DMS 273 (cell line): ENCODE measurements around the gene SGMS1.
"Not testable (repeated sequence)": the region's sequence is repeated elsewhere in the genome, so short reads cannot be mapped to it uniquely, and the experiment has no call there.

Experiments used
- DNase-seq: peaks from one replicate; lab custom pipeline; 2025; ENCODE audit not compliant: unreplicated experiment; lab: John Stamatoyannopoulos, UW

The SGMS1 gene

GRCh38 chr10:50355693-50356480, 267.9 kb downstream of the SGMS1 start:
- DNase-seq = not testable (repeated sequence)

DNA sequence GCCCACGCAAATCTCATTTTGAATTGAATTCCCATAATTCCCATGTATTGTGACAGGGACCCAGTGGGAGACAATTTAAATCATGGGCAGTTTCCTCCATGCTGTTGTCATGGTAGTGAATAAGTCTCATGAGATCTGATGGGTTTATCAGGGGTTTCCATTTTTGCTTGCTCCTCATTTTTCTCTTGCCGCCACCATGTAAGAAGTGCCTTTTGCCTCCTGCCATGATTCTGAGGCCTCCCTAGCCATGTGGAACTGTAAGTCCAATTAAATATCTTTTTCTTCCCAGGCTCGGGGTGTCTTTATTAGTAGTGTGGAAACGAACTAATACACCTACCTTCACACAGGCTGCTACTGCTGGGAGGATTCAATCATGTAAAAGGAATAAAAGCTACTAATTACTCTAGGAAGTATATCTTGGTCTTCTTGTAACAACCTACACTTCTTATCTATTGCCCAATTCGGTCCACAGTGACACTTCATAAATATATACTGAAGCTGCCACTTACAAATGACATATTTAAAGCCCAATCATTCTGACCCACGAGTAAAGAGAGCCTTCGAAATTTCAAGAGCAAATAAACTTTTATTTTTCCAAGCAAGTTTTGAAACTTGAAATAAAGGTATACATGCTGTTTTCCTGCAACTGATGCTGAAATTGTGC, 272.1 kb downstream of the SGMS1 start:
- no peak for DNase-seq

GRCh38 chr10:50350366-50350765, 273.4 kb downstream of the SGMS1 start:
- DNase-seq = no peak

- DNase-seq = no peak
Observed at GRCh38 chr10:50349554-50349953, 274.2 kb downstream of the SGMS1 start.

GRCh38 chr10:50347394-50347802, 276.4 kb downstream of the SGMS1 start:
- DNase-seq = no peak

DNA sequence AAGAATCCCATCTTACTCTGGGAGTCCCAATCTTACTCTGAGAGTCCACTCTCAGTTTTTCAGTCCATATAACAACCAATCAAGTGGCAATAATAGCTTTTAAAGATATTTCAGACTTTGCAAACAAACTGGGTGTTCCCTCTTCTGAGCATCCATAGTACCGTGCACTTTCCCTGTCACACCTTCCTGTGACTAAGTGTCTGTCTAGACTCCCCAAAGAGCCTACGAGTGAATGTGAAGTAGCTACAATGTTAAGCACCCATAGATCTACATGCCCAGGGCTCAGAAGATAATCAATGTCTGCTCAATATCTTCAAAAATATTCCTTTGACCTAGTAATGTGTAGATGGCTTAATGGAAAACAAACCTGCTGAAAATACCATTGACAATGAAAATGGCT, 276.8 kb downstream of the SGMS1 start:
- DNase-seq = no peak

DNA sequence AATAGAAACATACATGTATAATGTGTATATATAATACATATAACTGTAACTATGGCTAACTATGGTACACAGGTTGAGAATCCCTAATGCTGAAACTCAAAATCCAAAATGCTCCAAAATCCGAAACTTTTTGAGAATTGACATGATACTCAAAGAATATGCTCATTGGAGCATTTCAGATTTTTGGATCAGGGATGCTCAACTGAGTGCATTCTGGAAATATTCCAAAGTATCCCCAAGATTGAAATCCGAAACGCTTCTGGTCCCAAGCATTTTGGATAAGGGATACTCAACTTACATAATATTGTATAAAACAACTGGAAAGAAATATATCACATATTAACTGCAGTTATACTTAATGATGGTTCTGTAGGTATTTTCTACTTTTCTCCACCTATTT, 278.2 kb downstream of the SGMS1 start:
- no peak for DNase-seq

DNA sequence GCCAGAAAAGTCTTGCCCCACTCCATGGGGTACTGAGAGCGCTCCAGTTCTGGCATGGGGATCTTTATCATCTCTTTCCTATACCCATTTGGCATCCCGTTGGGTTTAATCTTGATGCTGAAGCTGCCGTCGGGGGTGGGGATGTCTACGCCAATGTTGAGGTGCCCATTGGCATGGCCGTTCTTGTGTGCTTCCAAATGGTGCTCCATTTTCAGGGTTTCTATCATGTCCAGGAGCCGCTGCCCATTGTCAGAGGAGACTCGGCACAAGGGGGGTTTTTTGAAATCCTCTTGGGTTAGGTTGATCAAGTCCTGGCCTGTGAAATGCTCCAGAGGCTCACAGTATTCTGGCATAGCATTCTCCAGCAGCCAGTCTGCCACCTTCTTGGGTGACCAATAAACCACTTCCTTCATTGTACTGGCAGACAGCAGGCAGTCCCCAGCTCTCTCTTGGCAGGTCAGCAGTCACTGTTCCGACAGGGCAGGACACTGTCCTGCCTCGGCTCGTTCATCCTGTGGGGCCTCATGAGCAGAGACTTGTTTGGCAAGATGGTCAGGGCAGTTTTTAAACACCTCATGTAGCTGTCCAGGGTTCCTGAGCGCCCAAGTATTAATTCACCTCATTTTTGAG, 279.9 kb downstream of the SGMS1 start:
- no peak for DNase-seq

- no peak for DNase-seq
Observed at GRCh38 chr10:50341987-50342386, 281.8 kb downstream of the SGMS1 start.

DNA sequence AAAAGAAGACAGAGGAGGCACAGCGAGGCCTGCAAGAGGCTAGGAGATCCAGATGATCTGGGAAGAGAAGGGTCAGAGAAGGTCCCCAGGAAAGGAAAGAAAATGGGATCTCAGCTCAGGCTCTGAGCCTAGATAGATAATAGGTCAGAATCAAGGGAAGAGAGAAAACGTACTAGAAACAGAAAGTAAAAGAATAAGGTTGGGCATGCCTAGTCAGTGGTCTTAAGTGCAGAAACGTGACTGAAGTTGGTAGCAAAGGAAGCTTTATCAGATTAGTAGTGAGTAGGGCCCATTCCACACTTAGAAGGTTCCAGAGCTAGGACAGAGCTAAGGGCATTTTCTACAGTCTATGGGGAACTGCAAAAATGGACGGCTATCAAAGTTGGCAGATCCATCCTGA, 287.6 kb downstream of the SGMS1 start:
- DNase-seq = no peak

DNA sequence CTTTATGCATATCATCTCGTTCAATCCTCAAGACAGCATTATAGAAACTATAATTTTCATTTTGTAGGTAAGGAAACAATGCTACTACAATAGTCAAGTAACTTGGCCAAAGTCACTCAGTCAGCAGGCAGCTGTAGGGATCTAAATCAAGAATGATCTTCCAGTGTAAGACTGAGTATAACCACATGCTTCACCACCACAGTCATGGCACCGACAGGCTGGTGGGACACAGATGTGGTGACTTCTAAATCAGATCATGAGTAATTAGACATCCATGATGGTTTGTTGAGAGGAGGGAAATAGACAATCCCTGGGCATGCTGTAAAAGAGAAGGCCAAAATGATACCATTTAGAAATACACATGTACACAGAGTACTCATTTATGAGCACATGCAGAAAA, 288.4 kb downstream of the SGMS1 start:
- DNase-seq = no peak

GRCh38 chr10:50334273-50334672, 289.5 kb downstream of the SGMS1 start:
- no peak for DNase-seq

DNA sequence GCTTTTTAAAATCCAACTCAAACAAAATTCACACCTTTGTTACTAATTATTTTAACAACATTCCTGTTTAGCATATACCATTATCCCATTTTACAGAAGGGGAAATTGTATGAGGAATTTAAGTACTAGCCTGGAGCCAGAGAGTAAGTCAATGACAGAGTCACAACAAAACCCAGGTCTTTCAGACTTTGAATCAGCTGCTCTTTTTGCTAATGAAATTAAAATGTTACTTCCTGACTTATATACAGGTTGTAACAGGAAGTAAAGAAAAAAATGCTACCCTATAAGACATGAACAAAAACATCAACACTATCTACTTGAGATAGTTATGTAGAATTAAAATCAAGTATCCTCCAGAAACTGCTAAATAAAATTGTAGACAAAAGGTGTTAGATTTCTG, 289.9 kb downstream of the SGMS1 start:
- DNase-seq = no peak

DNA sequence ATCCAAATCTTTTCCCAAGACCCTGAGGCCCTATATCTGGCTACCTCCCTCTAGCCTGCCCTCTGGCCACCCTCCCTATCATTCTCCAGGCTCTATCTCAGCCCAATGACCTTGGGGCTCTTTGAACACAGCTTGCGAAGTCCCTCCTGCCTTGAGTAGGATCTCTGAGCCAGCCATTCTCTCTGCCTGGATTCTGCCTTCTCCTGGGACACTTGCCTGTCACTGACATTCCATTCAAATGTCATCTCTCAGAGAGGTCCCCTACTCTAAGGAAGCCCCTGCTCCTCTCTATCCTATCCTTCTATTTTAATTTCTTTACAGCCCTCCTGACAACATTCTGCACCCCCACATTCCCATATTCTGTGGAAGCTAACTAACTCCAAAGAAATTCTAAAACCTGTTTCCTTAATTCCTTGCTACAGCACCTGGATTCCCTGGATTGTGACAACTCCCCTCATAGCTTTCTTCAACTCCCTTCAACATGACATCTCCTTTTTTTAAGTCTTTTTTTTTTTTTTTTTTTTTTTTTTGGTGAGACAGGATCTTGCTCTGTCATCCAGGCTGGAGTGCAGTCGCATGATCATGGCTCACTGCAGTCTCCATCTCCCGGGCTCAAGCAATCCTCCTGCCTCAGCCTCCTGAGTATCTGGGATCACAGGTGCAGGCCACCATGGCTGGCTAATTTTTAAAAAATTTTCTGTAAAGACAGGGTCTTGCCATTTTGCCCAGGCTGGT, 291.5 kb downstream of the SGMS1 start:
- no peak for DNase-seq

DNA sequence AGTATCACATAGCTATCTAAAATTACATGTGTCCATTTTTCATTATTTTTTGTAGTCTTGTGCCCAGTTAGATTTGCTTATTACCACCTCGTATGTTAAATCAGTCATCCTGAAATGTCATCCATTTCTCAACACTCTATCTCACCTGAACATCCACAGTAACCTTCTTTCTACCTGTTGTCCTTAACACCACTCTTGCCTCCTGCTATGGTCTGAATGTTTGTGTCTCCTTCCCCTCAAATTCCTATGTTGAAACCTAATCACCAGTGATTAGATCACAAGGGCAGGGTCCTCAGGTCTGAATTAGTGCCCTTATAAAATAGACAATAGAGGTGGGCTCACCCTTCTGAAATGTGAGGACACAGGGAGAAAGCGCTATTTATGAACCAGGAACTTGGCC, 292.3 kb downstream of the SGMS1 start:
- no peak for DNase-seq

GRCh38 chr10:50326757-50327701, 296.7 kb downstream of the SGMS1 start:
- no peak for DNase-seq

DNA sequence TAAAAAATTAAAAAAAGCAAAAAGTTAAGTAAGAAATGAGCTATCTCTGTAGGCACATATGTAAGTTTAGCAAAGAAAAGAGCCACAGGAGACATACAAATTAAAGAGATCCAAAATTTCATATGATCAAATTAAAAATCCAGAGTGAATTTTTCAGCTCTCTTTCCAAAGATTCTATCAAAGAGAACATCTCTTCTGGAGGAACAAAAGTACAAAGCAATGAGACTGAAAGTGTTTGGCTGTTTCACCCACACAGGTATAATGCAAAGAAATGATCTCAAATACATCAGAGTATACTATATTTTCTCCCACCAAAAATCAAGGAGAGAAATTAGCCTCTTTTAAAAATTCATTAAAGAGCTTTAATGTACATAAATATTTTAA, 297.6 kb downstream of the SGMS1 start:
- no peak for DNase-seq

DNA sequence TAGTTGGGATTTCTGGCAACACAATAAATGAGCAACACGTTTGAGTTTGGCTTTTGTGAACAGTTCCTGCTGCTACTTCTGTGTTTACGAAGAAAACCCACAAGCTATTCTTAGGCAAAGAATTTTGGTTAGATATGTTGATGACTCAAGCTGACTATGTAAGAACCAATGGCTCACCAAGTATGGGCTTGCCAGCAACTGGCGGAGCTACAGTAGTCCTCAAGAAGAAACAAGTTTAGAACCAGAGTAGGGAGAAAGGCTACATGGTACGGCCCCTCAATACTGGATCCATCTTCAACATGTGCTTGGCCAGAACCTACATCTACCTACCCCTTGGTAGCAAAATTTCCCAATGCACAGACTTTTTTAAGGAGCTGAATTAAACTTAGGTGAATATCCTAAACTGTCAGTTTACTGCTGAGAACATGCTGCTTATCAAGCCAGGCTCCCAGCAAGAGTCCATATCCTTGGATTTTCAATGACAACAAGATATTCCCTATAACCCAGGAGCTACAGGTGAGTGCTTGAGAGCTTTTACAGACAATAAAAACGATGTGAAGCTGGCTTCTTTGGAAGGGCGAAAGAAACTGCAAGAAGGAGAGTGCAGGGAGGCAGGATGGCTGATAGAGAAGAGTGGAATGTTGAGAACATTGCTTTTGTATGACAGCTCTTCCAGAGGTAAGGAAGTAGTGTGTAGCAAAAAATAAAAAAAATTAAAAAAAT, 298.1 kb downstream of the SGMS1 start:
- DNase-seq = no peak

GRCh38 chr10:50324680-50325393, 298.9 kb downstream of the SGMS1 start:
- DNase-seq = no peak
